GM21515 (cell line): ENCODE measurements around the gene STRAP.
"Not testable (repeated sequence)": the region's sequence is repeated elsewhere in the genome, so short reads cannot be mapped to it uniquely, and the experiment has no call there.

Experiments used
- ATAC-seq: cut with Tn5 transposase; IDR thresholded peaks from one replicate; pipeline ENCODE4 v1.9.1; 2021; ENCODE audit not compliant: unreplicated experiment

Gene STRAP

DNA sequence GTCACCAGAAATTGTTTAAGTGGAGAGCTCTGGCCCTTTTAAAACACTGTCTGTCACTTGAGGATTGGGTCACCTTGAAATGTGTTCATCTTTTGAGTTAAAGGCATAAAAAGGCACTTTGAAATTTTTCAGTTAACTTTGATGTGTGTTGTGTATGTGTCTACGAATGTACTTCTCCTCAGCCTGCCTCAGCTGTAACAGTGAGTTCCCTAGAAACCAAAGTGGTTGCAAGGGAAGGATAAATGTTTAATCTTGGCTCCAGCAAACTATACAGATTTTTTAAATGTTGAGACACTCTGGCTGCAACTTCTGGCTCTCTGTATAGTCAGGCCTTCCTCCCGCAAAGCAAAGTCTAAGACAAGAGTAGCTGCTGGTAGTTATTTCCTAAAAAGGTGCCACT lies 37.2 kb downstream of the STRAP start:
- ATAC-seq: no peak

- no peak for ATAC-seq
Observed at GRCh38 chr12:15924956-15925355, 42.8 kb downstream of the STRAP start.

- ATAC-seq: no peak
Observed at GRCh38 chr12:15928346-15928745, 46.2 kb downstream of the STRAP start.

GRCh38 chr12:15928870-15929571 lies 46.8 kb downstream of the STRAP start:
- ATAC-seq: no peak

DNA sequence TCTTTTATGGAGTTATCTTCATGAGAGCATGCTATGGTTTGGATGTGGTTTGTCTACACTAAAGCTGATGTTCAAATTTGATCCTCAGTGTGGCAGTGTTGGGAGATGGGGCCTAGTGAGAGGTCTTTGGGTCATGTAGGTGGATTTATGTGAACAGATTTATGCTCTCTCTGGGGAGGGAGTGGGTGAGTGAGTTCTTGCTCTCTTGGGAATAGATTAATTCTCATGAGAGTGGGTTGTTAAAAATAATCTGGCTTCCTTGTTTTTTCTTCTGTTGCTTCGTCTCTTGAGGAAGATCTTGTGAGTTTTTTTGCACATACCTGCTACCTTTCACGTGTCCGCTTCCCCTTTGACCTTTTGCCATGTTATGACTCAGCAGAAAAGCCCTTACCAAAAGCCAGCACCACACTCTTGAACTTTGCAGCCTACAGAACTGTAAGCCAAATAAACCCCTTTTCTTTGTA lies 49.4 kb downstream of the STRAP start:
- ATAC-seq: no peak

DNA sequence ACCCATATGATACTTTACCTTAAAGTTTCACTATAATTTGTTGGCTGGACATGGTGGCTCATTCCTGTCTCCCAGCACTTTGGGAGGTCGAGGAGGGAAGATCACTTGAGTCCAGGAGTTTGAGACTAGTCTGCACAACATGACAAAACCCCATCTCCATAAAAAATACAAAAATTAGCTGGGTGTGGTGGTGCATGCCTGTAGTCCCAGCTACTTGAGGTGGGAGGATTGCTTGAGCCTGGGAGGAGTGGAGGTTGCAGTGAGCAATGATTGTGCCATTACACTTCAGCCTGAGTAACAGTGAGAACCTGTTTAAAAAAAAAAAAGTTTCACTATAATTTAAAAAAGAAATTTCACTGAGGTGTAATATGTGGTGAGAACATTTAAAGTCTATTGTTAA lies 50.1 kb downstream of the STRAP start:
- ATAC-seq: no peak

GRCh38 chr12:15932971-15933370 lies 50.8 kb downstream of the STRAP start:
- ATAC-seq: no peak

GRCh38 chr12:15933751-15934150 lies 51.6 kb downstream of the STRAP start:
- ATAC-seq: no peak

- ATAC-seq: no peak
Observed at GRCh38 chr12:15936751-15937150, 54.6 kb downstream of the STRAP start.

DNA sequence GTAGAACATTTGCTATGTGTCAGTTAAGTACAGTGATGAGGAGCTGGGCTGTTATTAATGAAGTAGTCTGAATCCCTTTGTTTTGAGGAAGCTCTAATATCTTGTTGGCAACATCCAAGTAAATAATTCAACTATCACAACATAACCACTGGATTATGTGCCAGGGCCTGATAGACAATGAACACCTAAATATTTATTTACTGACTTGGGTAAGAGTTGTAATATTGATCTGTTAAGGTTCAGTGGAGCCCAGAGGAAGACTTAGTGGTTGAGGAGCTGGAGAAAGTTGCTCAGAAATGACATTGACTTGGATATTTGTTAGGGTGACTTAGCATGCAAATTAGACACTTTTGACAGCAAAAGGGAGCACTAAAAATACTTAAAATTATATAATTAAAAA lies 55.7 kb downstream of the STRAP start:
- ATAC-seq: no peak

GRCh38 chr12:15939111-15939510 lies 56.9 kb downstream of the STRAP start:
- ATAC-seq: no peak

- ATAC-seq: no peak
Observed at GRCh38 chr12:15942475-15942874, 60.3 kb downstream of the STRAP start.

- not testable (repeated sequence) for ATAC-seq
Observed at GRCh38 chr12:15943519-15943918, 61.3 kb downstream of the STRAP start.

GRCh38 chr12:15948461-15948860 lies 66.3 kb downstream of the STRAP start:
- not testable (repeated sequence) for ATAC-seq
